OCI-LY7 (cell line): ENCODE data around the gene NTM.

Experiments used
- EZH2phosphoT487 ChIP-seq: fragments of 200-600 bp; sonication (generic); IDR thresholded peaks from 2 replicates; pipeline ENCODE4 v1.6.1; 2018; ENCODE audit warnings: low read depth, borderline replicate concordance, mild to moderate bottlenecking, mixed run types, antibody characterized with exemption, low read length, moderate library complexity, mixed read lengths
- TF ChIP-seq, protein P1 (sequence below): fragments of 200-600 bp; sonication (generic); conservative IDR thresholded peaks from 2 replicates; pipeline ENCODE4 v1.5.1; 2014; ENCODE audit warnings: mild to moderate bottlenecking, antibody characterized with exemption, low read length, moderate library complexity, mixed read lengths

- TF ChIP-seq, protein P1, sequence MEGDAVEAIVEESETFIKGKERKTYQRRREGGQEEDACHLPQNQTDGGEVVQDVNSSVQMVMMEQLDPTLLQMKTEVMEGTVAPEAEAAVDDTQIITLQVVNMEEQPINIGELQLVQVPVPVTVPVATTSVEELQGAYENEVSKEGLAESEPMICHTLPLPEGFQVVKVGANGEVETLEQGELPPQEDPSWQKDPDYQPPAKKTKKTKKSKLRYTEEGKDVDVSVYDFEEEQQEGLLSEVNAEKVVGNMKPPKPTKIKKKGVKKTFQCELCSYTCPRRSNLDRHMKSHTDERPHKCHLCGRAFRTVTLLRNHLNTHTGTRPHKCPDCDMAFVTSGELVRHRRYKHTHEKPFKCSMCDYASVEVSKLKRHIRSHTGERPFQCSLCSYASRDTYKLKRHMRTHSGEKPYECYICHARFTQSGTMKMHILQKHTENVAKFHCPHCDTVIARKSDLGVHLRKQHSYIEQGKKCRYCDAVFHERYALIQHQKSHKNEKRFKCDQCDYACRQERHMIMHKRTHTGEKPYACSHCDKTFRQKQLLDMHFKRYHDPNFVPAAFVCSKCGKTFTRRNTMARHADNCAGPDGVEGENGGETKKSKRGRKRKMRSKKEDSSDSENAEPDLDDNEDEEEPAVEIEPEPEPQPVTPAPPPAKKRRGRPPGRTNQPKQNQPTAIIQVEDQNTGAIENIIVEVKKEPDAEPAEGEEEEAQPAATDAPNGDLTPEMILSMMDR: no peak
- no peak for TF ChIP-seq EZH2phosphoT487
Observed at GRCh38 chr11:131571571-131571970, 201.2 kb downstream of the NTM start.
